Activated naive CD4-positive, alpha-beta T cell treated with anti-CD3 and anti-CD28 coated beads for 36 hours (primary cell): ENCODE measurements around the gene ARAP3. TPM values are rescaled to one million over a fixed set of nuclear protein-coding genes. Genes with fewer than 3 reads are reported as not detected.

Source experiments
- CTCF ChIA-PET: fragments of 350-600 bp; sonication (Branson Sonifier 250); formaldehyde crosslinking; loops from one replicate; lab custom pipeline; 2021; ENCODE audit warnings: antibody characterized with exemption; lab: Charles Lee
- DNase-seq: peaks from one replicate; pipeline ENCODE4 v3.0.0-alpha.2; 2020
- H3K27ac Mint-ChIP-seq: one replicate; pipeline ENCODE4 v1.8.0; 2021; ENCODE audit warnings: mild to moderate bottlenecking, mixed read lengths
- H3K27me3 Mint-ChIP-seq: one replicate; pipeline ENCODE4 v1.8.0; 2021; ENCODE audit warnings: low read depth, mixed read lengths
- H3K36me3 Mint-ChIP-seq: one replicate; pipeline ENCODE4 v1.8.0; 2021; ENCODE audit warnings: low read depth, mixed read lengths
- H3K4me1 Mint-ChIP-seq: one replicate; pipeline ENCODE4 v1.8.0; 2021; ENCODE audit warnings: low read depth, mixed read lengths
- H3K4me3 Mint-ChIP-seq: one replicate; pipeline ENCODE4 v1.8.0; 2021; ENCODE audit warnings: mild to moderate bottlenecking, moderate library complexity, mixed read lengths
- H3K9me3 Mint-ChIP-seq: one replicate; pipeline ENCODE4 v1.8.0; 2021; ENCODE audit warnings: mixed read lengths
- intact Hi-C: fragments of 100-400 bp; cut with micrococcal nuclease; formaldehyde crosslinking; loops from one replicate; pipeline ENCODE4 v1.15.1; 2023
- total RNA-seq, 2 experiments: library from RNA; stranded (reverse); gene quantifications; one replicate each; pipeline ENCODE4 v1.2.3, GENCODE V29; 2021

Gene ARAP3
- total RNA-seq, 2 experiments from 2014 or later, result 1.2 to 2.2 TPM

DNA sequence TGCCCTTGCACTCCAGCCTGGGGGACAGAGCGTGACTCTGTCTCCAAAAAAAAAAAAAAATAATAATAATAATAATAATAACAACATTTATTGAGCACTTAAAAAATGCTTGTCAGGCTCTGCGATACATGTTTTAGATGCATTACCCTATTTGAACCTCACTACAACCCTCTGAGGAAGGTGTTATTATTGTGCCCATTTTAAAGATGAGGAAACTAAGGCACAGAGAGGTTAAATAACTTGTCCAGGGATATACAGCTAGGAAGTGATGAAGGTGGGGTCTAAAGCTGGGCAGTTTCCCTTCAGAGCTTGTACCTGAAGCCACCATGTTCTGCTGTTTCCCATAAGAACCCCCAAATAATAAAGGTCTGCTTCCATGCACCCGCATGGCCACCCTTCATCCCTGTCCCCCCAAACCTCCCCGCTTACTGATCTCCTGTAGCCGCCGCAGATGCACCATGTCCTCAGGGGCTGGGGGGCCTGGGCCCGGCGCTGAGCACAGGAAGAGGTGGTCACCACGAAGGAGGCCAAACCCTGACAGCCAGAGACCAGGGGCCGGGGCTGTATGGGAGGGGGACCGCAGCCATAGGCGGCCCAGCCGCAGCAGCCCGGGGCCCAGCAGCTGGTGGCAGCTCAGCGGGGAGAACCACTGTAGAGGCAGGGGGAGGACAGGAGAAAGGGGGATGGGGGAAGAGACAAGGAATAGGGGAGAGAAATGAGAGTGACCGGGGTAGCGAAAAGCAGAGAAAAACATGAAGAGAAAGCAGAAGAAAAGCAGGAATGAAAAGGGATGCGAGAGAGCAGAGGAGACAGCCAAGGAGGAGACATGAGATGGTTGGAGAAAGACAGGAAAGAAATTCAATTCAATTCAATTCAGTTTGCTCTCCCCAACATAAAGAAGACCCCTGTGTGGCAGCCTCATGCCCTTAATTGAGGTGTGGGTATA is 15.8 kb downstream of the ARAP3 start:
- no peak overlapping the region for H3K4me3 Mint-ChIP-seq
- H3K4me1 Mint-ChIP-seq, result peaks cover 2% of the 10 kb centered on the region
- H3K9me3 Mint-ChIP-seq, result no peaks in the 10 kb centered on the region
- intact Hi-C loops, result loop anchor here (1.0 to 2.0 kb wide), 6 partner anchors 15 to 294 kb away; no protein-coding TSS in a partner anchor
- H3K36me3 Mint-ChIP-seq, result no peaks in the 10 kb centered on the region
- H3K27ac Mint-ChIP-seq, result no peak overlapping the region
- DNase-seq, result no peak
- CTCF ChIA-PET, result interaction anchor here (0.5 to 2.9 kb wide), 7 partner anchors 17 to 294 kb away, joined by 3 to 18 read pairs (median 4); no protein-coding TSS in a partner anchor
- H3K27me3 Mint-ChIP-seq, result no peaks in the 10 kb centered on the region

DNA sequence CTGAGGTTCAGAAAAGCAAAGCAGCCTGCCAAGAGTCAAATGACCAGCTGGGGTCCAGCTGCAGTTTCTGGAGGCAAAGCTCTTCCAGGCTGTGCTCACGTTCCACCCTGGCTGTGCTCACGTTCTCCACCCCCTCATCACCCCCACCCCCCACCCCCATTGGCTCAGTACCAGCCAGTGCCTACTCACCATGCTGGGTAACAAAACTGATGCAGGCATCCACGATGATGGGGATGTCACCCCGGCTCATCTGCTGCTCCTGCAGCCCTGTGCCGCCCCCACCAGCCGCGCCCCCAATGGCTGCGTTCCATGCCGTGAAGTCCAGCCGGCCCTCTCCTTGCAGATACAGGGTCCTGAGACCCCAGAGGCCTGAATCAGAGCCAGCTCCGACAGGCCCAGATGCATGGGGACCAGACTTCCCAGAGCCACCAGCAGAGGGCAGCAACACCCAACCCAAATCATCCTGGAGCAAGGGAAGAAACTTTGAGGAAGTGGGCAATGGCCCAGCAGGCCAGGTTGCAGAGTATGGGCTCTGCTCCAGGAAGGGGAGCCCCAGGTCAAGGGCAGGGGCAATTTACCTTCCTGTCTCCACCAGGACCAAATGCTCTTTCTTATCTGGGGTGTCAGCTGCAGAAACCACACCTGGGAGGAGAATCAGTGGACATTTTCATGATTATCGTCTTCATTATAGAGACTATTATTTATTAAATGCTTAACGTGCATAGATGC is 17.1 kb downstream of the ARAP3 start:
- no peaks in the 10 kb centered on the region for H3K36me3 Mint-ChIP-seq
- peaks cover 2% of the 10 kb centered on the region for H3K4me1 Mint-ChIP-seq
- intact Hi-C loops, result loop anchor here (1.0 to 2.0 kb wide), 6 partner anchors 16 to 295 kb away; no protein-coding TSS in a partner anchor
- no peak overlapping the region for H3K27ac Mint-ChIP-seq
- CTCF ChIA-PET, result interaction anchor here (0.6 to 2.9 kb wide), 22 partner anchors 8 to 304 kb away, joined by 3 to 18 read pairs (median 4); partner anchors contain the start of genes FCHSD1, HDAC3, PCDH1 and RELL2
- H3K4me3 Mint-ChIP-seq, result no peak overlapping the region
- H3K9me3 Mint-ChIP-seq, result no peaks in the 10 kb centered on the region
- no peaks in the 10 kb centered on the region for H3K27me3 Mint-ChIP-seq
- DNase-seq, result peak; percentile 84

DNA sequence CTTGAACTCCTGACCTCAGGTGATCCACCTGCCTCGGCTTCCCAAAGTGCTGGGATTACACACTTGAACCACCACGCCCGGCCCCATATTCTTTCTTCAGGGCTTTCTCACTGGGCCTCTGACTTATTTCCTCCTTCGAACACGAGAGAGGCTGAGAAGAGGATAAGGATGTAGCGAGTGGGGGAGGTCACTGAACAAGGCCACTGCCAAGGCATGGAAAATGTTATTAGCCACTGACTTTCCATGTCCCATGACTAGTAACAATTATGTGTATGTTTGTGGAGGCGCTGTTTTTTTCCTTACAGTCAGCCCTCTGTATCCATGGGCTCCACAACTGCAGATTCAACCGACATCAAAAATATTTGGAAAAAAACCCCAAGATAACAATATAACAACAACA is 18.5 kb downstream of the ARAP3 start:
- Mint-ChIP-seq H3K4me3 (no peak overlapping the region), H3K9me3 (no peaks in the 10 kb centered on the region), H3K36me3 (no peaks in the 10 kb centered on the region), H3K27me3 (no peaks in the 10 kb centered on the region), H3K27ac (no peak overlapping the region), H3K4me1 (peaks cover 2% of the 10 kb centered on the region)
- CTCF ChIA-PET, result interaction anchor here (0.6 to 2.9 kb wide), 11 partner anchors 8 to 355 kb away, joined by 3 to 18 read pairs (median 4); partner anchors contain the start of gene PCDH1
- intact Hi-C loops, result no loop called here
- no peak for DNase-seq

DNA sequence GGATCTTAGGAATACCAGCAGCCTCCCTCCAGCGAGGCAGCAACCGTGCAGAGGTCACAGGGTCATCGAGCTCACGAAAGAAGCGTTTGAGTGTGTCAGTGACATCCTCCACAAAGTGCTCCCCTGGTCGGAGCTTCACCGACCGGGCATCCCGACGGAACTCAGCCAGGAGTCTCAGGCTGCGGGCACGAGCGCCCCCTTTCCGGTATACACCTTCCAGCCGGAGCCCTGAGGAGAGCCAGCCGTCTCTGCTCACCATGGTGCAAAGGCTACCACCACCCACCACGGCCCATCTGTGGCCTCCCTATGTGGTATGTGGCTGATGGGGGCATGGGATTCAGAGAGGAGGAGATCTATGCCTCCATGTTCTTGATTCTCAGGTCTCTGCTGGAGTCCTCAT is 20.0 kb downstream of the ARAP3 start:
- Mint-ChIP-seq H3K4me1 (peaks cover 2% of the 10 kb centered on the region), H3K4me3 (no peak overlapping the region), H3K27ac (no peak overlapping the region), H3K9me3 (no peaks in the 10 kb centered on the region), H3K36me3 (no peaks in the 10 kb centered on the region), H3K27me3 (no peaks in the 10 kb centered on the region)
- no peak for DNase-seq
- CTCF ChIA-PET, result interaction anchor here (1.9 kb wide), 1 partner anchor 70 kb away, joined by 7 read pairs; no protein-coding TSS in a partner anchor
- intact Hi-C loops, result no loop called here

DNA sequence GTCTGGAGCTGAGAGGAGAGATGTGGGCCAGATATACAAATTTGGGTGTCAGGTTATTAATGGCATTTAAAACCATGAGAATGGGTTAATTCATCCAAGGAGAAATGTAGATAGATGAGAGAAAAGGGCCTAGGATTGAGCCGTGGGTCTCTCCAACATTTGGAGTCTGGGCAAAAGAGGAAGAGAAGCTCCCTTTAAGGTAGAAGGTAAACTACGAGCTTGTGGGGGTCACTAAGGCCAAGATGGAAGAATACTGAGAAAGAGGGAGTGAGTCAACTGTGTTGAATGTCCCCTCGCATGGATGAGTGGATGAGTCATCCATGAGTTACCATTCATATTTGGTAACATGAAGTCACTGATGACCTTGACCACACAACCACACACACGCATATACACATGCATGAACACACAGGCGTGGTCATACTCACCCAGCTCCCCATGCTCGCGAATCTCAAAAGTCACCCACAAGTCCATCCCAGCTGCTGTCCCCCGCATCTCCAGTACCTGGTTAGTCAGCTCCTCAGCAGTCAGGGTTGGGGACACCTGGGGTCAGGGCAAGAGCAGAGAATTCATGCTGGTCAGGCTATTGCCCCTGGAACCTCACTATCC is 24.0 kb downstream of the ARAP3 start:
- Mint-ChIP-seq H3K27me3 (no peaks in the 10 kb centered on the region), H3K4me1 (no peaks in the 10 kb centered on the region), H3K36me3 (no peaks in the 10 kb centered on the region), H3K27ac (no peak overlapping the region), H3K4me3 (no peak overlapping the region), H3K9me3 (no peaks in the 10 kb centered on the region)
- intact Hi-C loops, result no loop called here
- DNase-seq, result no peak
- CTCF ChIA-PET, result interaction anchor here (0.5 to 3.7 kb wide), 6 partner anchors 11 to 303 kb away, joined by 3 to 18 read pairs (median 6); no protein-coding TSS in a partner anchor

DNA sequence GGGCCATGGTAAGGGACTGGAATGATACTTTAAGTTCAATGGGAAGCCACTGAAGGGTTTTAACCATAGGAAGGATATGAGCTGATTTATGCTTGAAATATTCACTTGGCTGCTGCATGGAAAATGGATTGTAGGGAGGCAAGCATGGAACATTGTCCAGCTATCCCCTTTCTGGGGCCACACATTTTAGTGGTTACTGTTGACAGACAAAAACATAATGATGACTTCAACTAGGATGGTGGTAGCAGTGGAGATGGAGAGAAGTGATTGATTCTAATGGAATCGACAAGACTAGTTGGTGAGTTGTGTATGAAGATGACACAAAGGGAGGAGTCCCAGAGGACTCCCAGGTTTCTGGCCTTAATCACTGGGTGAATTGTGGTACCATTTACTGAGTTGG is 24.6 kb downstream of the ARAP3 start:
- DNase-seq, result no peak
- Mint-ChIP-seq H3K9me3 (no peaks in the 10 kb centered on the region), H3K27ac (no peak overlapping the region), H3K27me3 (no peaks in the 10 kb centered on the region), H3K4me3 (no peak overlapping the region), H3K4me1 (peaks cover 2% of the 10 kb centered on the region), H3K36me3 (no peaks in the 10 kb centered on the region)
- CTCF ChIA-PET, result interaction anchor here (0.7 to 3.7 kb wide), 3 partner anchors 35 to 306 kb away, joined by 4 to 18 read pairs (median 6); no protein-coding TSS in a partner anchor
- intact Hi-C loops, result no loop called here

DNA sequence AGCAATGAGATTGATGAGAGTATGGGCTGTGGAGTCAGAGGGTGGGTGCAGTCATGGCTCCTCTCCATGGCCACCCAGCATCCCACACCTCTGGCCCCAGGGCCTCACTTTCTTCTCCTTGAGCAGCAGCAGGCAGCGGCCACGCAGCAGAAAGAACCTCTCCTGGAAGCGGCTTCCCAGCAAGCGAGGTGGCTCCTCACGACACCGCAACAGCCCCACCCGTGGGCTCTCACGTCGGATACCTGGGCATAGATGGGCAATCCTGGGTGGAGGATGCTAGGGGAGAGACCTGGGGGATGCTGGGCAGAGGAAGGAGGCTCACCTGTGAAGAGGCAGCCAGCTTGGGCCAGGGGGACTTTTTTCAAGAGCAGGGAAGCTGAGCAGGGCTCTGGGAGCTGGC is 25.6 kb downstream of the ARAP3 start:
- H3K27ac Mint-ChIP-seq, result no peak overlapping the region
- CTCF ChIA-PET, result interaction anchor here (1.1 to 1.7 kb wide), 2 partner anchors 36 to 222 kb away, joined by 3 to 6 read pairs; no protein-coding TSS in a partner anchor

DNA sequence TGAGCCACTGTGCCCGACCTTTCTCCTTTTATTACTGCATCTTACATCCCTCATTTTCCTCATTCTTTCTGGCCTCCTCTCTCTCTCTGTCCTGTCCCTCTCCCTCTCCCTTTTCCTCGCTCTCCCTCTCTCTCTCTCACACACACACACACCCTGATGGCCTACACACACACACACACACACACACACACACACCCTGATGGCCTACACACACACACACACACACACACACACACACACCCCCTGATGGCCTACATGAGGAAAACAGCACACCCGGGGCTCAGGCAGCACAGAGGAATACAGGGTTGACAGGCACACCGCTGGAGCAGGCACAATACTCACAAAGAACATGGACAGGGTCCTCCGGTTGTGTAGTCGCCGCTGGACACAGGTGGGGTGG is 27.0 kb downstream of the ARAP3 start:
- no peaks in the 10 kb centered on the region for H3K9me3 Mint-ChIP-seq
- no peak for DNase-seq
- H3K27me3 Mint-ChIP-seq, result no peaks in the 10 kb centered on the region
- no peak overlapping the region for H3K4me3 Mint-ChIP-seq
- H3K36me3 Mint-ChIP-seq, result no peaks in the 10 kb centered on the region
- peaks cover 14% of the 10 kb centered on the region for H3K4me1 Mint-ChIP-seq
- CTCF ChIA-PET, result interaction anchor here (1.1 kb wide), 1 partner anchor 224 kb away, joined by 3 read pairs; no protein-coding TSS in a partner anchor
- H3K27ac Mint-ChIP-seq, result no peak overlapping the region
- intact Hi-C loops, result no loop called here

More for the DNA sequence above, 25.6 kb downstream of the ARAP3 start:
- Mint-ChIP-seq H3K4me1 (peaks cover 6% of the 10 kb centered on the region), H3K27me3 (no peaks in the 10 kb centered on the region), H3K36me3 (no peaks in the 10 kb centered on the region), H3K9me3 (no peaks in the 10 kb centered on the region), H3K4me3 (no peak overlapping the region)
- intact Hi-C loops, result no loop called here
- DNase-seq, result no peak

DNA sequence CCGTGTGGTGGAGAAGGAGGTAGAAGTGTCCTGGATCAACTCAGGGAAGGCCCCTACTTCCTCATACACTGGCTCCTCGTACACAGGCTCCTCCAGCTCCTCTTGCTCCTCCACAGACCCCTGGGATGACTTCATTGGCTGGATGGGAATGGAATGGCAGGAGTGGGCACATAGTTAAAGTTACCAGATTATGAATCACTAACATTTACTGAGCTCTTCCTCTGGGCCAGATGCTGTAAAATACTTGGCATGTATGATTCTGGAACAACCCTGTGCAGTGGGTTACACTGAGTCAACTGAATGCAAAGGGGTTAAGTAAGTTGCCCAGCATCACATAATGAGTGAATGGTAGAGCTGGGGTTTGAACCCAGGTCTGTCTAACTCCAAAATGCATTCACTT is 27.7 kb downstream of the ARAP3 start:
- Mint-ChIP-seq H3K27ac (no peak overlapping the region), H3K36me3 (no peaks in the 10 kb centered on the region), H3K9me3 (no peaks in the 10 kb centered on the region), H3K27me3 (no peaks in the 10 kb centered on the region), H3K4me1 (peaks cover 18% of the 10 kb centered on the region), H3K4me3 (no peak overlapping the region)
- intact Hi-C loops, result no loop called here
- CTCF ChIA-PET, result interaction anchor here (1.1 to 3.0 kb wide), 2 partner anchors 10 to 11 kb away, joined by 8 to 10 read pairs; no protein-coding TSS in a partner anchor
- DNase-seq, result no peak

DNA sequence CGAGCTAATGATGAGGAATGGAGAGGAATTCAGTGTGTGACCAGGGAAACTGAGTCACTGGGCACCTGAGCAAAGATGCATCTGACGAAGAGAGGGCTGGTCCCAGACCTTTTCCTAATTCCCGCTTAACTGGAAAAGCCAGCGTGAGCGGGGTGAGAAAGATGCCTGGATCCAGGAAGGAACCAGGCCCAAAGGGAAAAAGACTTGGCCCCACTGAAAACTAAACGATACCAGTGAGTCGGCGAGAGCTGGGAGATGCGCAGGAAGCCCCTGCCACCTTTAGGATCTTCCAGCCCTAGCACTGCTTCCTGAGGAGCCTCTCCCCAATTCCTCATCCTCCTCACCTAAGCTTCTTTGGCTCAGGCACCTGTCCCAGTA is 30.3 kb downstream of the ARAP3 start:
- Mint-ChIP-seq H3K4me3 (peak overlapping the region; percentile 89), H3K36me3 (no peaks in the 10 kb centered on the region), H3K27ac (peak overlapping the region; percentile 9), H3K27me3 (no peaks in the 10 kb centered on the region), H3K9me3 (no peaks in the 10 kb centered on the region), H3K4me1 (peaks cover 18% of the 10 kb centered on the region)
- intact Hi-C loops, result loop anchor here (1.0 kb wide), 3 partner anchors 9 to 59 kb away; no protein-coding TSS in a partner anchor
- CTCF ChIA-PET, result interaction anchor here (1.0 to 3.0 kb wide), 8 partner anchors 8 to 317 kb away, joined by 3 to 14 read pairs (median 5); partner anchors contain the start of genes HDAC3, RELL2 and RNF14
- DNase-seq, result no peak
